Kidney epithelial cell (primary cell): ENCODE data around the gene WBP1L. TPM values are rescaled to one million over a fixed set of nuclear protein-coding genes. Genes with fewer than 3 reads are reported as not detected.

Experiments used
- DNase-seq: peaks from one replicate; pipeline ENCODE4 v3.0.0-alpha.2; 2010; ENCODE audit warnings: low read depth
- H3K27me3 ChIP-seq: 2 replicates; pipeline ENCODE4 v1.6.0; 2011; ENCODE audit warnings: low read length; ENCODE audit not compliant: control insufficient read depth, insufficient read depth
- H3K36me3 ChIP-seq: 2 replicates; pipeline ENCODE4 v1.5.1; 2011; ENCODE audit warnings: low read length; ENCODE audit not compliant: control insufficient read depth, insufficient read depth
- H3K4me3 ChIP-seq: 2 replicates; pipeline ENCODE4 v1.5.1; 2011; ENCODE audit warnings: low read depth, mild to moderate bottlenecking, control low read depth, low read length
- total RNA-seq: library from RNA; depleted of rRNA; stranded (reverse); fragments of >200 nt; gene quantifications from 2 replicates; pipeline ENCODE4 v1.2.3, GENCODE V29; 2015
- TF ChIP-seq, protein P1 (sequence below): IDR thresholded peaks from 2 replicates; pipeline ENCODE4 v1.5.1; 2011; ENCODE audit warnings: mild to moderate bottlenecking, moderate library complexity, low read length, control low read depth, inconsistent platforms; ENCODE audit not compliant: insufficient read depth, poor library complexity, severe bottlenecking

The WBP1L gene
- total RNA-seq, 1 donor from 2014 or later: 67.1 TPM

DNA sequence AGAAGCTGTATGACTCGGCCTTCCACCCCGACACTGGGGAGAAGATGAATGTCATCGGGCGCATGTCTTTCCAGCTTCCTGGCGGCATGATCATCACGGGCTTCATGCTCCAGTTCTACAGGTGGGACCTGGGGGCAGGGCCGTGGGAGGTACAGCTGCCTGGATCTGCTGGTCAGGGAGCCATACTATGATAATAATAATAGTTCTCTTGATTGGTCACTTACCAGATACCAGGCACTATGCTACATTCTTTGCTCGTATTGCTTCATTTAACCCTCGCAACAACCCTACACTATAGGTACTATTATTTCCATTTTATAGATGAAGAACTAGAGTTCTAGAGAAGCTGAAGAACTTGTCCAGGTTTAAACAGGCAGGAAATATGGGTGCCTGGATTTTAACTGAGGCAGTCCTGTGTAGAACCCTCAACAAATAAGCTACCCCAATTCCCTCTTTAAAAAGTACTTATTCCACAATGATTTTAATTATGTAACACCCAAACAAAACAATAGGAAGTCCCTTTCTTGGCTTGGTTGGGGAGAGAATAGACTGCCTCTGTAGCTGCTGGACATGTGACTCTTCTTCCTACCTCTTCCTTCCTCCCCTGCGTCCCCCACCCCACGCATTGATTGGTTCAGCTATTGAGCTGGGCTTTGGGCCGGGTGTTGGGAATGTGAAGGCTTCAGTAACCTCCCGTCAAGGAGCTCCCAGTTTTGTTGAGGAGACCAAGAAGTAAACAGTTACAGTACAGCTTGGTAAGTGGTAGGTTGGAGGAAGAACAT is 16.5 kb upstream of the WBP1L start:
- no peak overlapping the region for H3K4me3 ChIP-seq
- no peak for DNase-seq
- TF ChIP-seq, protein P1, sequence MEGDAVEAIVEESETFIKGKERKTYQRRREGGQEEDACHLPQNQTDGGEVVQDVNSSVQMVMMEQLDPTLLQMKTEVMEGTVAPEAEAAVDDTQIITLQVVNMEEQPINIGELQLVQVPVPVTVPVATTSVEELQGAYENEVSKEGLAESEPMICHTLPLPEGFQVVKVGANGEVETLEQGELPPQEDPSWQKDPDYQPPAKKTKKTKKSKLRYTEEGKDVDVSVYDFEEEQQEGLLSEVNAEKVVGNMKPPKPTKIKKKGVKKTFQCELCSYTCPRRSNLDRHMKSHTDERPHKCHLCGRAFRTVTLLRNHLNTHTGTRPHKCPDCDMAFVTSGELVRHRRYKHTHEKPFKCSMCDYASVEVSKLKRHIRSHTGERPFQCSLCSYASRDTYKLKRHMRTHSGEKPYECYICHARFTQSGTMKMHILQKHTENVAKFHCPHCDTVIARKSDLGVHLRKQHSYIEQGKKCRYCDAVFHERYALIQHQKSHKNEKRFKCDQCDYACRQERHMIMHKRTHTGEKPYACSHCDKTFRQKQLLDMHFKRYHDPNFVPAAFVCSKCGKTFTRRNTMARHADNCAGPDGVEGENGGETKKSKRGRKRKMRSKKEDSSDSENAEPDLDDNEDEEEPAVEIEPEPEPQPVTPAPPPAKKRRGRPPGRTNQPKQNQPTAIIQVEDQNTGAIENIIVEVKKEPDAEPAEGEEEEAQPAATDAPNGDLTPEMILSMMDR: no peak
- H3K36me3 ChIP-seq: no peaks in the 10 kb centered on the region
- H3K27me3 ChIP-seq: no peaks in the 10 kb centered on the region

DNA sequence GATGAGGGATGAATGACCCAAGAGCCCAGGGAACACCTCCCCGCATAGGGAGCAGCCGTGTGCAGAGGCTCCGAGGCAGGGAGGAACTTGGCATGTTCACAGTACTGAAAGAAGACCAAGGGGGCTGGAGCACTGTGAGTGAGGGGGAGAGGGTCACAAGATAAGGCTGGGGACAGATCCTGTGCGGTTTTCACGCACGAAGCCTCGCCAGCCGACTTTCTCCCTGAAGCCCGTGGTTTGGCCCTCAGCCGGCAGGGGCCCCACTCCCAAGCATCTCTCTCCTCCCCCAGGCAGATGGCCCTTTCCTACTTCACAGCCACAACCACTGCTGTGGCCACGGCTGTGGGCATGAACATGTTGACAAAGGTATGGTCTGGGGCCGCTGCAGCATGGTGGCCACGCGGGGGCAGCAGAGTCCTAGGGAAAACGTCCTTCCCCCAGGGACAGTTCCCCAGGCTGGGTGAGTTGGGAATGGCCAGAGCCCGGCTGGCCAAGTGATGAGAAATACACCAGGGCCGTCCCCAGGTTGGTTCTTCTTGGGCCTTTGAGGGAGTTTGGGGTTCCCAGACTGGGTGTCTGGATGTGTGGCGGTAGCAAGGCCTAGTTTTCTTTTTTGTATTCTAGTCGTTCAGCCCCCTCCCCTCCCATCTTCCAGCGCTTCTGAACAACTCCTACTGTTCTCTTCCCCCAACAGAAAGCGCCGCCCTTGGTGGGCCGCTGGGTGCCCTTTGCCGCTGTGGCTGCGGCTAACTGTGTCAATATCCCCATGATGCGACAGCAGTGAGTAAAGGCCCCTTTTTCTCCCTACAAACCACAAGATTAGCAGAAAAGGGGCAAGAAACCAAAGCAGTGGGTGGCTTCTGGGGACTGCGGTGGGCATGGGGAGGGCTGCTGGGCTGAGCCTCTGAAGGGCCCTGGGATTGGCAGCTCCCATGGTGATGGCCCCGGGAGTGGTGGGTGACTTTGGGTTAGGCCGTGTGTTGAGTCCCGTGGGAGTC is 14.4 kb upstream of the WBP1L start:
- peaks cover 1% of the 10 kb centered on the region for H3K36me3 ChIP-seq
- H3K4me3 ChIP-seq: no peak overlapping the region
- DNase-seq: no peak
- TF ChIP-seq, protein P1: peak; percentile 95
- no peaks in the 10 kb centered on the region for H3K27me3 ChIP-seq

GRCh38 chr10:102731222-102731800 is 12.4 kb upstream of the WBP1L start:
- Histone ChIP-seq H3K4me3 (no peak overlapping the region), H3K27me3 (no peaks in the 10 kb centered on the region), H3K36me3 (peaks cover 1% of the 10 kb centered on the region)
- no peak for DNase-seq
- TF ChIP-seq, protein P1: no peak

- Histone ChIP-seq H3K4me3 (no peak overlapping the region), H3K27me3 (no peaks in the 10 kb centered on the region), H3K36me3 (peaks cover 1% of the 10 kb centered on the region)
- TF ChIP-seq, protein P1: no peak
- no peak for DNase-seq
These were observed 11.1 kb upstream of the WBP1L start for GRCh38 chr10:102732661-102733060.

GRCh38 chr10:102735065-102735562 is 8.6 kb upstream of the WBP1L start:
- TF ChIP-seq, protein P1: no peak
- DNase-seq: no peak
- peaks cover 1% of the 10 kb centered on the region for H3K36me3 ChIP-seq
- H3K27me3 ChIP-seq: no peaks in the 10 kb centered on the region
- H3K4me3 ChIP-seq: no peak overlapping the region
